ENCODE measurements around the gene NUP107.

DNA sequence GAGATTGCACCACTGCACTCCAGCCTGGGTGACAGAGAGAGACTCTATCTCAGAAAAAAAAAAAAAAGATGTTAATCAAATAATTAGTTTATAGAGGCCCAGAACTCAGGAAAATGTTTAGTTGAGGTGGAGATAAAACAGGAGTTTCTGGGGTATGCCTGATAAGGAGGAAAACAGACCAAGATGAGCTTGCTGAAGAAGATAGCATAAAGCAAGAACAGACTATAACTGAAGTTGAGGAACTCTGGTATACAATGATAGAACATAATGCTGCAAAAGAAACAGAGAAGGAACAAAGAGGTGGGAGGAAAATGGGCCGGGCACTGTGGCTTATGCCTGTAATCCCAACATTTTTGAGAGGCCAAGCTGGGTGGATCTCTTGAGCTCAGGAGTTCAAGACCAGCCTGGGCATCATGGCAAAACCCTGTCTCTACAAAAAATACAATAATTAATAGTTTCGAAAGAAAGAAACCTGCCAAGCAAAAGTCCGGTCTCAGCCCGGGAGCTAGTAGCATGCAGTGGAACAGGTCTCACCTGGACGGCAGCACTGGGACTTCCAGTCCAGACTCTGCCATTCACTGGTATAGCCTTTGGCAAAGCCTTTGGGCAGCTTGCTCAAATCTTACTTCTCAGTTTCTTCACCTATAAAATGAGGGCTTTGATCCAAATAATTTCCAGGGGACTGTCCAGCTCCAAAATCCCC is 84.6 kb downstream of the NUP107 start:
- TF ChIP-seq, protein P1, sequence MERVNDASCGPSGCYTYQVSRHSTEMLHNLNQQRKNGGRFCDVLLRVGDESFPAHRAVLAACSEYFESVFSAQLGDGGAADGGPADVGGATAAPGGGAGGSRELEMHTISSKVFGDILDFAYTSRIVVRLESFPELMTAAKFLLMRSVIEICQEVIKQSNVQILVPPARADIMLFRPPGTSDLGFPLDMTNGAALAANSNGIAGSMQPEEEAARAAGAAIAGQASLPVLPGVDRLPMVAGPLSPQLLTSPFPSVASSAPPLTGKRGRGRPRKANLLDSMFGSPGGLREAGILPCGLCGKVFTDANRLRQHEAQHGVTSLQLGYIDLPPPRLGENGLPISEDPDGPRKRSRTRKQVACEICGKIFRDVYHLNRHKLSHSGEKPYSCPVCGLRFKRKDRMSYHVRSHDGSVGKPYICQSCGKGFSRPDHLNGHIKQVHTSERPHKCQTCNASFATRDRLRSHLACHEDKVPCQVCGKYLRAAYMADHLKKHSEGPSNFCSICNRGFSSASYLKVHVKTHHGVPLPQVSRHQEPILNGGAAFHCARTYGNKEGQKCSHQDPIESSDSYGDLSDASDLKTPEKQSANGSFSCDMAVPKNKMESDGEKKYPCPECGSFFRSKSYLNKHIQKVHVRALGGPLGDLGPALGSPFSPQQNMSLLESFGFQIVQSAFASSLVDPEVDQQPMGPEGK (CRISPR knock-in tag; IDR thresholded peaks at IDR 0.05; ENCODE audit: borderline replicate concordance), result no peak
- TF ChIP-seq OSR1 (CRISPR knock-in tag; IDR thresholded peaks at IDR 0.05) (no peak), ISL1 (CRISPR knock-in tag; IDR thresholded peaks at IDR 0.05) (no peak), ZFP30 (CRISPR knock-in tag; IDR thresholded peaks at IDR 0.05) (no peak), ARNTL (CRISPR knock-in tag; IDR thresholded peaks at IDR 0.05; ENCODE audit: borderline replicate concordance, low read depth) (no peak)
- TF ChIP-seq, protein P2, sequence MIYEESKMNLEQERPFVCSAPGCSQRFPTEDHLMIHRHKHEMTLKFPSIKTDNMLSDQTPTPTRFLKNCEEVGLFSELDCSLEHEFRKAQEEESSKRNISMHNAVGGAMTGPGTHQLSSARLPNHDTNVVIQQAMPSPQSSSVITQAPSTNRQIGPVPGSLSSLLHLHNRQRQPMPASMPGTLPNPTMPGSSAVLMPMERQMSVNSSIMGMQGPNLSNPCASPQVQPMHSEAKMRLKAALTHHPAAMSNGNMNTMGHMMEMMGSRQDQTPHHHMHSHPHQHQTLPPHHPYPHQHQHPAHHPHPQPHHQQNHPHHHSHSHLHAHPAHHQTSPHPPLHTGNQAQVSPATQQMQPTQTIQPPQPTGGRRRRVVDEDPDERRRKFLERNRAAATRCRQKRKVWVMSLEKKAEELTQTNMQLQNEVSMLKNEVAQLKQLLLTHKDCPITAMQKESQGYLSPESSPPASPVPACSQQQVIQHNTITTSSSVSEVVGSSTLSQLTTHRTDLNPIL (CRISPR knock-in tag; IDR thresholded peaks at IDR 0.05; ENCODE audit: low read depth), result no peak
